PC-9 (cell line): ENCODE data around the gene DZIP1. TPM values are rescaled to one million over a fixed set of nuclear protein-coding genes. Genes with fewer than 3 reads are reported as not detected.

Source experiments
- BruUV-seq: library from RNA; stranded (reverse); fragments of 400-500 nt; replicated peaks from 2 replicates; lab custom pipeline; 2021; lab: Mats Ljungman, UMichigan
- CTCF ChIA-PET: fragments of 300-600 bp; sonication (Branson Sonifier 250); formaldehyde crosslinking; loops from one replicate; lab custom pipeline; 2022; ENCODE audit warnings: antibody characterized with exemption; lab: Charles Lee
- POLR2A ChIA-PET: fragments of 300-600 bp; sonication (Branson Sonifier 250); formaldehyde crosslinking; loops from one replicate; lab custom pipeline; 2022; ENCODE audit warnings: antibody characterized with exemption; ENCODE audit not compliant: unreplicated experiment; lab: Charles Lee
- DNase-seq, 2 experiments: peaks; one replicate each; pipeline versions ENCODE4 v3.0.0 to v3.0.0-alpha.2; 2015 to 2022; ENCODE audit warnings: mixed read lengths in 1 of 2
- H2AFZ ChIP-seq: fragments of 200-600 bp; sonication (generic); 2 replicates; pipeline ENCODE4 v1.8.1; 2017; ENCODE audit warnings: antibody characterized with exemption
- H3F3A ChIP-seq: fragments of 200-600 bp; sonication (generic); 2 replicates; pipeline ENCODE4 v1.8.1; 2017; ENCODE audit warnings: antibody characterized with exemption, mild to moderate bottlenecking, low read depth; ENCODE audit not compliant: insufficient read depth
- H3K27ac ChIP-seq: fragments of 200-600 bp; sonication (generic); 2 replicates; pipeline ENCODE4 v1.6.1; 2016; ENCODE audit warnings: mixed run types
- H3K27me3 ChIP-seq: fragments of 200-600 bp; sonication (generic); 2 replicates; pipeline ENCODE4 v1.6.1; 2016; ENCODE audit warnings: low read depth, mixed run types; ENCODE audit not compliant: insufficient read depth
- H3K36me3 ChIP-seq: fragments of 200-600 bp; sonication (generic); 2 replicates; pipeline ENCODE4 v1.6.1; 2016; ENCODE audit warnings: low read depth, mixed run types
- H3K4me1 ChIP-seq: fragments of 200-600 bp; sonication (generic); replicated peaks from 2 replicates; pipeline ENCODE4 v1.6.1; 2016; ENCODE audit warnings: mixed run types; ENCODE audit not compliant: insufficient read depth
- H3K4me2 ChIP-seq: fragments of 200-600 bp; sonication (generic); 2 replicates; pipeline ENCODE4 v1.6.1; 2017; ENCODE audit warnings: mixed run types
- H3K4me3 ChIP-seq: fragments of 200-600 bp; sonication (generic); 2 replicates; pipeline ENCODE4 v1.6.1; 2016; ENCODE audit warnings: mixed run types
- H3K79me2 ChIP-seq: fragments of 200-600 bp; sonication (generic); 2 replicates; pipeline ENCODE4 v1.6.1; 2017; ENCODE audit warnings: low read depth, mixed run types
- H3K9me2 ChIP-seq: fragments of 200-600 bp; sonication (generic); 2 replicates; pipeline ENCODE4 v1.8.1; 2017; ENCODE audit warnings: mild to moderate bottlenecking; ENCODE audit not compliant: insufficient read depth
- H3K9me3 ChIP-seq: fragments of 200-600 bp; sonication (generic); 2 replicates; pipeline ENCODE4 v1.8.1; 2016; ENCODE audit warnings: low read depth; ENCODE audit not compliant: insufficient read depth
- H4K20me1 ChIP-seq: fragments of 200-600 bp; sonication (generic); 2 replicates; pipeline ENCODE4 v1.8.1; 2017; ENCODE audit not compliant: insufficient read depth
- EZH2 ChIP-seq: fragments of 200-600 bp; sonication (generic); IDR thresholded peaks from 2 replicates; pipeline ENCODE4 v1.8.0; 2017; ENCODE audit warnings: antibody characterized with exemption, low read depth
- intact Hi-C: fragments of 100-400 bp; cut with micrococcal nuclease; formaldehyde crosslinking; loops from one replicate; pipeline ENCODE4 v1.10.0; 2022; ENCODE audit not compliant: unreplicated experiment
- total RNA-seq: library from RNA; stranded (reverse); gene quantifications from 2 replicates; pipeline ENCODE4 v1.2.3, GENCODE V29; 2021
- TF ChIP-seq, protein P1 (sequence below): fragments of 200-600 bp; sonication (generic); conservative IDR thresholded peaks from 2 replicates; pipeline ENCODE4 v1.6.1; 2017; ENCODE audit warnings: mixed run types, antibody characterized with exemption, mild to moderate bottlenecking, moderate library complexity

DZIP1 gene
- total RNA-seq, 1 experiment from 2014 or later, result not detected

DNA sequence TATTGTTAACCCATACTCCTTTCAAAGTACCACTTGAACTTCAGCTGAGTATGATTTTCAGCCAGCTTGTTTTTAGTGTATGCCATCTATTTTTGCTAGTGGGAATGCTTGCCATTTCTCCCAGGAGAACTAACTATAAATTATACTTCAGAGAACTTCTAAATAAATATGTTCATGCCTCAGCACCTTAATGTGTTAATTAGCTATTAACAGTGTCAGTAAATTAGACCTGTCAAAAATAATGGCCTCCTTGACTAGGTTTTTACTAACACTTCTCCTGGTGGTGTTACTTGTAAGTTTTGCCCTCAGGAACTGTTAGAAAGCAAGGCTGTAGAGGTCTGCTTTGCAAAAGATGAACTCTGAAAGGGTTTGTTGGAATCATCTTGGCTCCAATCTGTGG is 87.5 kb downstream of the DZIP1 start:
- TF ChIP-seq EZH2, result no peak
- TF ChIP-seq, protein P1, sequence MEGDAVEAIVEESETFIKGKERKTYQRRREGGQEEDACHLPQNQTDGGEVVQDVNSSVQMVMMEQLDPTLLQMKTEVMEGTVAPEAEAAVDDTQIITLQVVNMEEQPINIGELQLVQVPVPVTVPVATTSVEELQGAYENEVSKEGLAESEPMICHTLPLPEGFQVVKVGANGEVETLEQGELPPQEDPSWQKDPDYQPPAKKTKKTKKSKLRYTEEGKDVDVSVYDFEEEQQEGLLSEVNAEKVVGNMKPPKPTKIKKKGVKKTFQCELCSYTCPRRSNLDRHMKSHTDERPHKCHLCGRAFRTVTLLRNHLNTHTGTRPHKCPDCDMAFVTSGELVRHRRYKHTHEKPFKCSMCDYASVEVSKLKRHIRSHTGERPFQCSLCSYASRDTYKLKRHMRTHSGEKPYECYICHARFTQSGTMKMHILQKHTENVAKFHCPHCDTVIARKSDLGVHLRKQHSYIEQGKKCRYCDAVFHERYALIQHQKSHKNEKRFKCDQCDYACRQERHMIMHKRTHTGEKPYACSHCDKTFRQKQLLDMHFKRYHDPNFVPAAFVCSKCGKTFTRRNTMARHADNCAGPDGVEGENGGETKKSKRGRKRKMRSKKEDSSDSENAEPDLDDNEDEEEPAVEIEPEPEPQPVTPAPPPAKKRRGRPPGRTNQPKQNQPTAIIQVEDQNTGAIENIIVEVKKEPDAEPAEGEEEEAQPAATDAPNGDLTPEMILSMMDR, result no peak
- Histone ChIP-seq H3K79me2 (no peaks in the 10 kb centered on the region), H3F3A (no peaks in the 10 kb centered on the region), H3K9me2 (no peaks in the 10 kb centered on the region), H3K4me3 (no peak overlapping the region), H3K27me3 (no peaks in the 10 kb centered on the region), H3K9me3 (no peaks in the 10 kb centered on the region), H2AFZ (no peak overlapping the region), H4K20me1 (no peaks in the 10 kb centered on the region), H3K27ac (no peak overlapping the region), H3K4me1 (no peaks in the 10 kb centered on the region), H3K36me3 (no peaks in the 10 kb centered on the region), H3K4me2 (no peak overlapping the region)
- no TSS peak for BruUV-seq
- DNase-seq, result no peak
- CTCF ChIA-PET, result no interaction called here
- POLR2A ChIA-PET, result interaction anchor here (0.7 kb wide), 1 partner anchor 857 kb away, joined by 7 read pairs; no protein-coding TSS in a partner anchor
- intact Hi-C loops, result no loop called here

DNA sequence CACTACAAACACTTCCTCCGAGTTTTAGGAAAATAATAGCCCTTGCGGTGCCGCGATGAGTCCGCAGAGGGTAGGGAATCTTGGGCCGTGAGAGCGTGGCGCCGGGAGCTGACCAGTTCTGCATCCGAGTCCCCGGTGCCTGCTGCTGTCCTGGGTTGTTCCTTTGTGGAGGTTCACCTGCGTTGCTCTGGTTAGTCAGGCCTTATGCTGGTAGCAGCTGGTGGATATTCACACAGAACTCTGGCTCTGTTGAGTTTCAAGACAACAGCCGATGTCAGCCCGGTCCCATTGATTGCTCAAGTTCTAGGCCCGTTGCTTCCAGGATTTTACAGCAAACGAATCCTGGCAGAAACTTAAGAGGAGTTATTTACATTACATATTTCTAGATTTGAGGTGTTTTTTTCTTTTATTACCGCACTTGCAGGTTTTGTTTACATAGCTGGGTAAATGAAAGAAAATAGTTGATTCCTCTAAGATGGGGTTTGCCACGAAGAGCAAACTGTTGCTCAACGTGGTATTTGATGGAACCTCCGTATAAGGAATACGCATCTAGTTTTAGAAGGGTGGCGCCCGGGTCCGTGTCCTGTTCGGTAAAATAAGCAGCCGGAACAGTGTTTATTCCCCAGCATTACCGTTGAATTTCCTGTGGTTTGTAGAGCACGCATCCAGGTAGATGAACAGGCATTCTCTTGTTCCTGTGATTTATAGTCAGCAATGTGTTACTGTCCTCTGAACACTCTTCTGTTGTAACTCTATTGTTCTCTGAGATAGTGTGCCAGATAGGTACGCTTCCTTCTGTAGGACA is 90.7 kb downstream of the DZIP1 start:
- Histone ChIP-seq H3K9me2 (no peaks in the 10 kb centered on the region), H3F3A (no peaks in the 10 kb centered on the region), H2AFZ (no peak overlapping the region), H3K4me1 (no peaks in the 10 kb centered on the region), H4K20me1 (no peaks in the 10 kb centered on the region), H3K4me2 (no peak overlapping the region), H3K27ac (no peak overlapping the region), H3K4me3 (no peak overlapping the region), H3K27me3 (no peaks in the 10 kb centered on the region), H3K9me3 (no peaks in the 10 kb centered on the region), H3K79me2 (no peaks in the 10 kb centered on the region), H3K36me3 (no peaks in the 10 kb centered on the region)
- ChIA-PET CTCF (no interaction called here), POLR2A (no interaction called here)
- TF ChIP-seq, protein P1, result no peak
- TF ChIP-seq EZH2, result no peak
- no TSS peak for BruUV-seq
- DNase-seq, result no peak
- intact Hi-C loops, result no loop called here

DNA sequence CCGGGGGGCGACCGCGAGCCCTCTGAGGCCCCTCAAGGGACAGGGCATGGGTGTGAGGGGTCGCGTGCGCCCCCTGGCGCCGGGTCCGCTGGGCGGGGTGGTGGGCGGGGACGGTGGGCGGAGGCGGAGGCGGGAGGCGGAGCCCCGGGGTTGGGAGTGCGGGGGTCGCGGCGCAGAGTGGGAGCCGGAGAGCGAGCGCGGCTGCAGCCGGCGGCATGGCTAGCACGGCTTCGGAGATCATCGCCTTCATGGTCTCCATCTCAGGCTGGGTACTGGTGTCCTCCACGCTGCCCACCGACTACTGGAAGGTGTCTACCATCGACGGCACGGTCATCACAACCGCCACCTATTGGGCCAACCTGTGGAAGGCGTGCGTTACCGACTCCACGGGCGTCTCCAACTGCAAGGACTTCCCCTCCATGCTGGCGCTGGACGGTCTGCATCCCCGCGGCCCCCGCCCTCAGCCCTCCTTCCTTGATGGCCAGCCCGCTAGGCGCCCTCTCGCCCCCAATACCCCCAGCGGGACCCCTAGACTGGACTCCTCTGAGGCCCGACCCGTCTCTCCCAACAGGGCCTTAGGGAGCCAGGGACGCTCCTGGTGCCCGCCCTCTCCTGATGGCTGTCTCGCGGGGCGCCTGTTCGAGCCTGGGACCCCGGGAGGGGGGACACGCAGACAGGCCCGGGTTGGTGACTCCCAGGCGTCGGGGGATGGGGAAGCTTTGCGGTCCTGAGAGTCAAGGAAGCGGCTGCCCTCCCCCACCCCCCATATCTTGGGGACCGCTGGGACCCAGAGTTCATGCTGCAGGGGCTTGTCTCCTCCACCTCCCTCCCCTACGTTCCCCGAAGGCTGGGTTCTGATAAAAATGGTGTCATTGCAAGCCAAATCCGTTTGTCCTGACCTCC is 91.7 kb downstream of the DZIP1 start, which contains the start of gene CLDN10:
TSS of gene CLDN10 (plus strand) at position 182 of the 903 bp plus-strand sequence. CDS start at position 216, 34 bp downstream.
- no peaks in the 10 kb centered on the region for H3K9me3 ChIP-seq
- intact Hi-C loops, result no loop called here
- no peaks in the 10 kb centered on the region for H3K36me3 ChIP-seq
- no TSS peak for BruUV-seq
- no peaks in the 10 kb centered on the region for H3K9me2 ChIP-seq
- H3K79me2 ChIP-seq, result no peaks in the 10 kb centered on the region
- H3K4me1 ChIP-seq, result no peaks in the 10 kb centered on the region; the same call in 1 of the 2 replicates
- H3F3A ChIP-seq, result no peaks in the 10 kb centered on the region
- ChIA-PET POLR2A (no interaction called here), CTCF (no interaction called here)
- H3K4me2 ChIP-seq, result no peak within 1 kb of the TSS
- H3K27ac ChIP-seq, result no peak within 1 kb of the TSS
- TF ChIP-seq, protein P1, result no peak
- TF ChIP-seq EZH2, result no peak
- H3K4me3 ChIP-seq, result no peak within 1 kb of the TSS
- no peaks in the 10 kb centered on the region for H3K27me3 ChIP-seq
- no peak within 1 kb of the TSS for H2AFZ ChIP-seq
- no peaks in the 10 kb centered on the region for H4K20me1 ChIP-seq
- DNase-seq, result no peak
